Measurements from ENCODE around the gene BGN. TPM values are rescaled to one million over a fixed set of nuclear protein-coding genes. Genes with fewer than 3 reads are reported as not detected.
A peak's percentile ranks its signal among the peaks of the same experiment; 100 is the strongest.

Gene BGN
- total RNA-seq, 1 donor from 2014 or later, result 35.3 TPM

DNA sequence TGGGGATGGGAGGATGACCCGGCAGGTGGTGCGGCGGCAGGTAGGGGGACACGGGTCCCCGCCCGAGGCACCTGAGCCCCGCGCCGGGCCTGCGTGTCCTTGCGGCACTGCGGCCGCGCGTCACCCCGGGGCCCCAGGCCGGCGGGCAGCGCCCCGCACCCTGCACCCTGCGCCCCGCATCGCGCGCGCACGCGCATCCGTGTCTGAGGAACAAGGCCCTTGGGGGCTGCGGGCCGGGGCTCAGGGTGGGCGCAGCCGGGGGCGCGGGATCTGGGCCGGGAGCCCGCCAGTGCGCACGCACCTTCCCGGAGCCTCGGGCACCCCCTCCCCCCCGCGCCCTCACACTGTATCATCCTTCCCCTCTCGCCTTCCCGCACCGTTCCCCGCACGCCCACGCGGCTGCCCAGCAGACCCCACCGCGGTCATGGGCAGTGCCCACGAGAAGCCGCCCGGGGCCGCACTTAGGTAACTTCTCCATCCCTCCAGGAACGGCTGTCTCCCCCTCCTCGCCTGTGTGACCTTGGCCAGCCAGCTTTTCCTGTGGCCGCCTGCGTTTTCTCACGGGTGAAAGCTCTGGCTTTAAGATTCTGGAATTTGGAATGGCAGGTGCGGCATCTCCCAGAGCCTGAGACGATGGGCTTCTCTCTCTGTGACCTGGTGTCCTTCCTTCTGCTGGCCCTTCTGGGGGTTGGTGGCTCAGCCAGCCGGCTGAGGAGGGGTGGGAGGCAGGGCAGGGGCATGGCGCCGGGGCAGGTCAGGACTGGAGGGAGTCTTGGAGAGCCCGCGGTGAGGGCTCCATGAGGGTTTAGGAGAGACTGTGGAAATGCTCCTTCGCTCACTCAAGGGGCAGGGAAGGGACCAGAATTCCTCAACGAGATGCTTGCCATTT lies 23.4 kb downstream of the BGN start:
- intact Hi-C loops (cut with DNase I), result no loop called here
- no peak for ATAC-seq (ENCODE audit: poor library complexity)
- no peak for DNase-seq

DNA sequence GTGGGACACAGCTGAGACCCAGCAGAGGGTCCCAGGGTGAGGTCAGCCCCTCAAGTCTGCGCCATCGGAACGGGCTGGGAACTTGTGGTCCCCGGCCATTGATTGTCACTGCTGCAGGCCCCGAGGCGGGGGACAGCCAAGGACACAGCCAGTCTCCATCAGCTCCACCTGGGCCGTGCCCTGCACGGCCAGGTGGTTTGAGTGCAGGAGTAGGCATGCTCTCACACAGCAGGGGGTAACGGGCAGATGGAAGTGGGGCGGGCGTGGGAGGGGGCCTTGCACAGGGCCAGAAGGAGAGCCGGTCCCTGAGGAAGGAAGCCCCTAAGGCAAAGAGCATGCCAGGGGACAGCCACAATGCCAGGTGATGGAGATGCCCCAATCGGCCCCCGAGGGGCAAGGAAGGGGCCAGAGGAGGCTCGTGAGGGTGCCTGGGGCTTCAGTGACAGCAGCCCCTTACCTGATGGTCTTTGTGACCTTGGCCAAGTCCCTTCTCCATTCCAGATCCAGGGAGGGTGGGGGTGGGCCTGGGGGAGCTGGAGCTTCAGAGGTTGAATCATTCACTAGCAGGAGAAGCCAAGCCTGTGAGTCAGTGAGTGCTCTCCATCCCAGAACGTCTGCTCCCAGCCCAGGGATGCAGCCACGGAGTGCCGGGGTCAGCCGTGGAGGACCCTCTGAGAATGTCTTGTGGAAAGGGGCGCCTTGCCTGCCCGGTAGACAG lies 24.9 kb downstream of the BGN start:
- ATAC-seq (ENCODE audit: poor library complexity) (no peak), DNase-seq (no peak)
- intact Hi-C loops (cut with DNase I), result no loop called here

DNA sequence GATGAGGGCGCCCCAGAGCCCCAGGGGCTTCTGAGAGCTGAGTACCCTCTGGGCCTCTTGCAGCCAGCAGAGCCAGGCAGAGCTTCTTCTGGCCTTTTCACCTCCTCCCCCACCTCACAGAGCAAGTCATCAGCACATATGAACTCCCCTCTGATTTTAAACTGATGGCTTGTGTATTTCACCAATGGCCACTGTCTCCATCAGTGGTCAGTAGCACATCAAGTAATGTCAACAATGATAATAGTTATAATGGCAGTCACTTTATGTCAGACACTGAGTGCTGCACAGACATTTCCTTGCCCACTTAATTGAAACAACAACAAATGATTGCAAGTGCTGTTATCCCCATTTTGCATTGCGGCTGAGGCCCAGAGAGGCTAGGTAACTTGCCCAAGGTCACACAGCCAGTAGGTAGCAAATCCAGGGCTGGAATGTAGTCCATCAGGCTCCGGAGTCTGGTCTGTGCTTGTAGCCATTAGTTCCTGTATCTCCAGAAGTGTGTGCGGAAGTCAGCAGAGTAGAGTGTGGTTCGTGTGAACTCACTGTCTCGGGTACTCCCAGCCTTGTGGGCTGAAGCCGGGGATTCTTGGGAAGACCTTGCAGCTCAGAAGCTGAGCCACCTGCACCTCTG lies 25.6 kb downstream of the BGN start:
- ATAC-seq (ENCODE audit: poor library complexity), result no peak

DNA sequence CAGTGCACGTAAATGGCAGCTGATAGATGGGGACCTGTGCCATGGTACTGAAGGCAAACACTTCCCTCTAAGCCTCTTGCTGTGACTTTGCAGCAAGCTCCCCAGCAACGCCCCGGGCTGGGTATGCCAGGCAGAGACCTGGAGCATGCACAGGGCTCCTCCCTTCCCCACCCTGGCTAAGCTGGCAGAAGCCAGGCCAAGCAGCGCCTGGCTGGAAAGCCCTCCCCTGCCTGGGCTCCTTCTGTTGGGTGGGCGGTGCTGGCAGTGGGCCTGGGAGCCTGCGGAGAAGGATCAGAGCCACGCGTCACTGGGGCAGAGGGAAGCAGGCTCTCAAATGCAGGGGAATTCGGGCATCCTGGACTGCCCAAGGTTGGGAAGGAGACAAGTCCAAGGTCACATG lies 26.3 kb downstream of the BGN start:
- no peak for DNase-seq
- ATAC-seq (ENCODE audit: poor library complexity), result no peak
- intact Hi-C loops (cut with DNase I), result no loop called here

More for the DNA sequence above, 25.6 kb downstream of the BGN start:
- no peak for DNase-seq
- intact Hi-C loops (cut with DNase I), result no loop called here

DNA sequence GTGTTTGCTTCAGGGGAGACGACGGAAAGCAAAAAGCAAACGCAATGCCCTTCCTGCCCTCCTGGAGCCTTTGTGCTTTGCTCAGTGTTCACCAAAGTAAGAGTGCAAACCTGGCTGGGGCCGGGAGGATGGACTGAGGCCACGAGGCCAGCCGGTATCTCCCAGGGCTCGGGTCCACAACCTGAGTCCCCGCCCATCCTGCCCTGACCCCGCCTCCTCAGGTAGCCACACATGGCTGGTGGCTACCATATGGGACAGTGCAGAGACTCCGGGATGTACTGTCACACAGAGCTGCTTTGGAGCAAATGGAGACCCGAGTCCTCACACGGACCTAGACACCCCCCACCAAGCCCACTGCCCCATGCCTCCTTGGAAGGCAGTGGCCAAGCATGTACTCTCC lies 27.5 kb downstream of the BGN start:
- intact Hi-C loops (cut with DNase I), result no loop called here
- DNase-seq (no peak), ATAC-seq (ENCODE audit: poor library complexity) (no peak)

DNA sequence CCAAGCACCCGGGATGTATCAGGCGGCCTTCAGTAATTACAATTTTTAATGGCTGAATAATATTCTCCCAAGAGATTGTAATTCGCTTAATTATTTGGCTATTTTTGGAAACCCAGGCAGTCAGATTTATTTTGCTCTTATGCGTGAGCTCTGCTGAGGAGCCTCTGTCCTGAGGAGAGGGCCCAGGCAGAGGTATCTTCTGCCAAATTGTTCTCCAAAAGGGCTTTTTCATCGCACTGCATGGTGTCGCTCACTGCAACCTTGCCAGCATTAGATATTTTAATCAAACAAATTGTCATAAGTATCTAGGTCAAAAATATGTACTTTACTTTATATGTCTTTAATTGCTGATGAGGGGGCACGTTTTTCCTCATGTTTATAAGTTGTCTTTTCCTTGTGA lies 28.5 kb downstream of the BGN start:
- intact Hi-C loops (cut with DNase I), result no loop called here
- ATAC-seq (ENCODE audit: poor library complexity) (no peak), DNase-seq (no peak)

DNA sequence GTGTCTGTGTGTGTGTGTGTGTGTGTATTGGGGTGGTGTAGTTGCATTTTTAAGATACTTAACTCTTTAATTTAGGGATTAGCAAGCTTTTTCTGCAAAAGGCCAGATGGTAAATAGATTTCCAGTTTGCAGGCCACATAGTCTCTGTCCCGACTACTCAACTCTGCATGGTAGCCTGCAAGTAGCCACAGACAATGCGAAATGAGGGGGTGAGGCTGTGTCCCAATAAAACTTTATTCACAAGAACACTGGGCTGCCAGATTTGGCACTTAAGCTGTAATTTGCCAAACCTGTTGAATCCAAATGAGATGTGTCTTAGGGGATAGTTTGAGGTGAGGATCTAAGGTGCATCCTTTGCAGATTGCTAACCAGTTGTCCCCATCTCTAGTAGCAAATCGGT lies 29.5 kb downstream of the BGN start:
- no peak for DNase-seq
- intact Hi-C loops (cut with DNase I), result no loop called here

DNA sequence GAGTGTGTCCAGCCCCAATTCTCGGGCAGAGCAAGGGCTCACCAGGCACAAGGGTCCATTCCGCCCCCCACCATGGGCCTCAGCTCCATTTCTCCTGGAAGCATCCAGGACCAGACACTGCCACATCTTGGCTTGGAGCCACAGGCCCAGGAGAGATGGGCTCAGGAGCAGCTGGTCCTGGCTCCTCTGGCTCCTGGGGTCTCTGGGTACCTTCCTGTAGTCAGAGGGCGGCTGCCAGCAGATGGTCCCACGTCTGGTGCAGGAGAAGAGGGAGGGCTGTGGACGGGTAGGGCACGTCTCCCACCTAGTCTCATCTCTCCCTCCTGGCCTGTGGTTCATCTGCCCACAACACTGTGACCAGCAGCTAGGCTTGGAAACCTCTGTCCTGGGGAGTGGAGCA lies 30.7 kb downstream of the BGN start:
- ATAC-seq (ENCODE audit: poor library complexity), result no peak
- intact Hi-C loops (cut with DNase I), result no loop called here
- DNase-seq, result no peak

More for the DNA sequence above, 29.5 kb downstream of the BGN start:
- no peak for ATAC-seq (ENCODE audit: poor library complexity)

DNA sequence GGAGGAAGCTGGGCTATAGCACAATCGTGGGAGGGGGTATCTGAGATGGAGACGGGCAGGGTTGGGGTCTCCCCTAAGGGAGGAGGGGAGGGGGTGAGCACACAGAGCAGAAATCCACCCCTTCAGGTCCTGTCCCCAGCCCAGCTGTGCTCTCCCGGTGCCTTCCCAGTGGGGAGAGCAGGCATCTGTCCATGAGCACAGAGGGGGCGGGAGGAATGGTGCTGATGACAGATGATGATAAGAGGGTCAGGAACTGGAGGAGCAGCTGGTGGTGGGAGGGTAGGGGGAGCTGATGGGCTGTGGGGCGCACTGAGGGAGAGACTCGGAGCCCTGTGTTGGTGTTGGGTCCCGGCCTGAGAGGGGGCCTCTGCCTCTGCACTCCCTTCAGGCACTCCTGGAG lies 31.3 kb downstream of the BGN start:
- no peak for ATAC-seq (ENCODE audit: poor library complexity)
- intact Hi-C loops (cut with DNase I), result no loop called here
- DNase-seq, result no peak

DNA sequence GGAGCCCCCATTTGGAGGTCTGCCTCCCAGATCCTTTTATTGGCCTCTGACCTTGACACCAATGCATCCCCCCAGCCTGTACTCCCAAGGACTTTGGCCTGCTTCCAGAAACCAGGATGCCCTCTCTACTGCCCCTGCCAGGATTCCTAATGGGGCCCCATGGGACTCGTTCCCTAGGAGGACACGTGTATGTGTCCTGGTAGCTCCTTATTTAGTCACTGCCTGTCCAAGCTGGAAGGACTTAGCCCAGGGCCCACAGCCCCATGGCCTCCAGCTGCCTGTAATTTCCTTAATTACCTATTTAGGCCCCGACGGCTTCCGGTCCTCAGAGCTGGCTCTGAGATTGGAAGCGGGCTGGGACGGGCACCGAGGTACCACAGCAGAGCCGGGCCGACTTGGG lies 32.0 kb downstream of the BGN start:
- DNase-seq, result no peak
- no peak for ATAC-seq (ENCODE audit: poor library complexity)
- intact Hi-C loops (cut with DNase I), result no loop called here

DNA sequence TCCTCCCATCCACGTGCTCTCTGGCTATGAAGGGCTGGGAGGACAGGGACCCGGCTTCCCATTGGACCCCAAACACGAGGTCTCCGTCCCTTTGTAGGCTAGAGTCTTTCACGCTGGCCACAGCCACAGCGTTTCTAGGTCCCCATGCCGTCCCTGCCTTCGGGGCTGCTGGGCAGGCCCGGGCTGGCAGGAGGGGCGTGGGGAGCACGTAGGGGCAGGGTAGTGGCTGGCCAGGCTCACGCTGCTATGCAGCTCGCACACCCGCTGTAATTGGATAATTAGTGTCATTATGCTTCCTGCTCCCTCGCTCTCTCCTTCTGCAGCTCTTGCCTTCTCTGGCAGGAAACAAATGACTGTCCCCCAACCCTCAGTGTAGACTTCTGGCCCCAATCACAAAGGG lies 32.4 kb downstream of the BGN start:
- intact Hi-C loops (cut with DNase I), result no loop called here
- DNase-seq (no peak), ATAC-seq (ENCODE audit: poor library complexity) (no peak)

DNA sequence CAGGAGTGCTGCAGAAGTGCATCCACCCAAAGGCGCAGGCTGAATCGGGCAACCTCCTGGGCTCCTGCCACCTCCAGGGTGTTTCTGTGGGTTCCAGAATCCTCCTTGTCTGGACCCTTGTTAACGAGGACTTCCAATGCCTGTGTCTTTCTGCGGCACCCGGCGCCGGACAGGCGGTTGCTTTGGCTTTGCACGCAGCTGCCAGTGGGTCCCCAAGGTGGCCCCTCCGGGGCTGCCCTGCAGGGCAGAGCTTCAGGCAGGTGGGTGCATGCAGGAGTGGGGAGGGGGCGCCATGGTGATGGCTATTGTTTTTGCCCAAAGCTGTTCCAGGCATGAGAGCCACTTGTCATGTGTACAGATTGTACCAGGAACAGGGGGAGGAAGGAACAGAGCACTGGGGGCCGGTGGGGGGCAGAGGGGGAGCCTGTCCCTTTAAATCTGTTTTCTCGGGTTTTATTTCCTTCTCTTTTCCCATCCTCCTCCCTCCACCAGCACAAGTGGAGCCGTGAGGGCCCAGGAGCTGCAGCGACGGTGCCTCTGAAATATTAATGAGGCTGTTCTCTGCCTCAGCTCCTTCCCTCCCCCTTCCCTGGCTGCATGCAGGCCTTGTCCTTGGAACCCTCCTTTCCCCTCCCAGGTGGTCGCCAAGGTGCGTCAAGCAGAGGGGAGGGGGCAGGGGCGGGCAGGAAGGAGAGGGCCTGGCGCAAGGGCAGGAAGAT lies 35.8 kb downstream of the BGN start:
- intact Hi-C loops (cut with DNase I), result no loop called here
- DNase-seq (no peak), ATAC-seq (ENCODE audit: poor library complexity) (no peak)

DNA sequence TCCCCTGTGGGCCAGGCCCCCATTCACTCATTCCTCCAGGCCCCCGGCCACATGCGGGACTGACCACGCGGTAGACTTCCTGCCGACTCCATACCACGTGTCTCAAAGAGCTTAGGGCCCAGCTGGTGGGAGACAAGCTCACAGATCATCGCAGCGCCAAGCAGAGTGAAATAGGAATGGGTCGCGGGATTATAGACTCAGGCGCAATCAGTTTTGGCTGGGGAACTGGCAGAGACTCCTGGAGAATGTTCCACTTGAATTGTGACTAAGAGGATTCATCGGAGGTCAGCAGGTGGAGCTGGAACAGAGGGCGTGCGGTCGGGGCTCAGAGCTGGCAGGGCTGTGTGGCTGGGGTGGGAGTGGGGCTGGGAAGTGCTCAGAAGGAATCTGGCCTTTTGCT lies 38.3 kb downstream of the BGN start:
- DNase-seq, result no peak
- no peak for ATAC-seq (ENCODE audit: poor library complexity)
- intact Hi-C loops (cut with DNase I), result no loop called here

DNA sequence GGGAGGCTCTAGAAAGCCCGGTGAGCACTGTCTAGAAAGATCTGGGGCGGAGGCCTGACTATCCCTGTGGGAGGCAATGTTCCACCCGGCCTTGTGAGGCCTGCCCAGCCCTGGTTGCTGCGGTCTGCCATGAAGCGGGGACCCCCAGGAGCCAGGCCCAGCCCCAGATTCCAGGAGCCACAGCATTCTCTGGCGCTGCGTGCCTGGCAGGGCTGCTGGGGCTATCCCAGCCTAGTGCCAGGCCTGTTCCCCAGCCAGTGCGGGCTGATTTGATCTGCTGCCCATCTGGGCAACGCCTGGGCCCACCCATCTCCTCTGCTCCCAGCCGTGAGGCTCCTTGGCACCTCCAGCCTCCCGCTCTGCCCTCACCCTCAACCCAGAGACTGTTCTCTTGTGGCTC lies 42.3 kb downstream of the BGN start:
- intact Hi-C loops (cut with DNase I), result no loop called here
- DNase-seq, result no peak
- ATAC-seq (ENCODE audit: poor library complexity), result no peak

DNA sequence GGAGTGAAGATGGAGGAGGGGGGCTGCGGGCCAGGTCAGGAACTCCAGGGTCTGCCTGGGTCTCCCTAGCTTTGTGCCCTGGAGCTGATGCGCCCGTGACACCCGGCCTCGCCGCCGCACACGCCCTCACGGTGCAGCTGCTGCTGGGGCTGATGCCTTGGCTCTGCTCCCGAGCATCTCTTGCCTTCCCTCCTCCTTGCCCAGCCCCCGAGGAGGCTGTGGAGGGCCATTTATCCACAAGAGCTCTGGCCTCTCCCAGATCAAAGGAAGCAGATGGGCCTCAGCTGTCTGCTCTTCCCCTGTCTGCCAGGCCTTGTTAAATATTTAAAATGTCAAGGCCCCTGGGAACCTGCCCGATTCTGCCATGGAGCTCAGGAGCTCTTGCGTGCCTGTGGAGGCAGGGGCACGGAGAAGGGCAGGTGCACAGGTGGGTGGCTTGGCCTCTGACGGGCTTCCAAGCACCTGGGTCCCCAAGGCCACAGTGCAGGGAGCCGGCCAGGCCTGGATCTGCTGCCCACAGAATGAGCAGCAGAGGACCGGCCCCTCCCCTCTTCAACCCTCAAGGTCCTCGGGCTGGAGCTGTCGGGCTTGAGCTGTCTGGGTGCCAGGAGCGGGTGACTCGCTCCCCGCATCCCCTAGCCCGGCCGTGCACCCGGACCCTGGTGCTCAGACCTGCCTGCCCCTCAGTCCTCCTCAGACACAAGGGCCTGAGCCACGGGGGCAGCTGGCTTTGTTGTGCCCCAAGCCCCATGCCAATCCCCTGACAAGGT lies 42.9 kb downstream of the BGN start:
- ATAC-seq (ENCODE audit: poor library complexity) (no peak), DNase-seq (no peak)
- intact Hi-C loops (cut with DNase I), result no loop called here

DNA sequence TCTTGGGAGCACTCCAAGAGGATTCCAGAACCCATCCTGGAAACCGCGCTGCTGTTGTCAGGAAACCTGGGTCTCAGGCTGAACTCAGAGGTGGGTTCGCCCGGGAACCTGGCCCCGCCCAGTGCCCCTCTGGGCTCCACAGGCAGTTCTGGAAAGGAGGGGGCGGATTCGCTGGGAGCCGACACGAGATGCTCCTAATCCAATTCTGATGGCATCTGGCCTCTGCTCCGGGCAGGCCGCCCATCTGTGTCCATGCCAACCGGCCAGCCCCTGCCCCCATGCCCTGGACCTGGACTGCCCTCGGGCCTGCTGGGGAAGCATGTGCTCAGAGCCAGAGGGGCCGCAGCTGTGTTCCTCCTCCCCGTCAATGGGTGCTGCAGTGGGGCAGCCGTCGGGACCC lies 43.6 kb downstream of the BGN start:
- no peak for ATAC-seq (ENCODE audit: poor library complexity)
- no peak for DNase-seq
- intact Hi-C loops (cut with DNase I), result no loop called here

DNA sequence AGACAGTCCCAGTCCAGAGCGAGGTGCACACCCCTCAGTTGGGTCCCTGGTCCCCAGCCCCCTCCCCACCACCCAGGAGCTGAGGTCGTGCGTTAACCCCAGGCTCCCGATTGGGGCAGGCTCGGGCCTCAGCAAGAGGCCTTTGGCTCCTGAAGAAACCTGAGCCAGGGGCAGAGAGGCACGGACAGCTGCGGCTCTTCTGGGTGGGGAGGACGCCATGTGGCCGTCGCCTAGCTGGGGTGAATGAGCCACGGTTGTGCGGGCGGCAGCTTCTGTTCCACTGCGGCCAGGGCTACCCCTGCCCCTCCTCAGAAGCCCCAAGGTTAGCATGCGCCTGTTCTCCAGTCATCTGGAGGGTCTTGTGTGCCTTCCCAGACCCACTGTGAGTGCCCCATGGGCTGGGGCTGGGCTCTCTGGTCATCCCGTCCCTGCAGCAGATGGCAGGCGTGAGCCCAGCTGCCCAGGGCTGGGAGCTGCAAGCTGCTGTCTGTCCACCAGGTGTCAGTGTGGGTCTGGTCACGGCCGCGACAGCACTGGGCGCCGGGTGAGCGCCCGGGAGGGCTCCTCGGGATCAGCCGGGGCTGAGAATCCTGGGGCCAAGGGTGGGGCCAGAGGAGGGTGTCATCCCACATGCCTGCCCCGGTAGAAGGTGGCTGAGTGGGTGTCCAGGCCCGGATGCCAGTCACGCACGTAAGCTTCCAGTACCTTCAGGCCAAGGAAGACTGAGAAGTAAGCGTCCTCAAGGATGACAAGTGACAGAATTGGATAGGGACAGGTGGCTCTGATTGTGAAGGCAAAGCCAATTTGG lies 44.6 kb downstream of the BGN start:
- intact Hi-C loops (cut with DNase I), result no loop called here
- peak; percentile 77 for DNase-seq
- peak; percentile 91 for ATAC-seq (ENCODE audit: poor library complexity)

DNA sequence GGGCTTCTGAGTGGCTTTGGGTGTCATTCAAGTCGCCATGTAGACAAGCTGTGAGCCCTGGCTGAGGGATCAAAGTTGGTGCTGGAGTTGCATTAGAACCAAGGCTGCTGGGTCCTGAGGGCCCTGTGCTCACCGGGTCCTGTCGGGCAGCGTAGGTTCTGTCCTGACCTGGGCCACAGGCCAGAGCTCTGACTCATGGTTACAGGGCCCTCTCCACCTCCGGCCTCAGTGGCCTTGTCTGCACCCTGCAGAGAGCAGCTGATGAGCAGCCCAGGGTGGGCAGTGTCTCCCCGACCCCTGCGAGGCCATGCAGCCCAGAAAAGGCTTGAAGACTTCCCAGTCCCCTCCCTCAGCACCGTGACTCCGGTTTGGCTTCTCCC lies 45.2 kb downstream of the BGN start:
- intact Hi-C loops (cut with DNase I), result no loop called here
- DNase-seq (no peak), ATAC-seq (ENCODE audit: poor library complexity) (peak; percentile 13)
